Progenitor cell of endocrine pancreas (in vitro differentiated cells): ENCODE measurements around the gene OTOGL. TPM values are rescaled to one million over a fixed set of nuclear protein-coding genes. Genes with fewer than 3 reads are reported as not detected.

Experiments used
- DNase-seq: peaks from one replicate; pipeline ENCODE4 v3.0.0; 2021; ENCODE audit warnings: low spot score; ENCODE audit not compliant: unreplicated experiment
- H3K27ac Mint-ChIP-seq: 2 replicates; pipeline ENCODE4 v1.8.0; 2021; ENCODE audit warnings: mild to moderate bottlenecking, moderate library complexity, mixed read lengths
- H3K27me3 Mint-ChIP-seq: 2 replicates; pipeline ENCODE4 v1.8.0; 2021; ENCODE audit warnings: mixed read lengths
- H3K36me3 Mint-ChIP-seq: 2 replicates; pipeline ENCODE4 v1.8.0; 2022; ENCODE audit warnings: mixed read lengths; ENCODE audit not compliant: insufficient read depth
- H3K4me1 Mint-ChIP-seq: 2 replicates; pipeline ENCODE4 v1.8.0; 2021; ENCODE audit warnings: low read depth, mixed read lengths
- H3K4me3 Mint-ChIP-seq: 2 replicates; pipeline ENCODE4 v1.8.0; 2021; ENCODE audit warnings: low read depth, mild to moderate bottlenecking, moderate library complexity, mixed read lengths
- H3K9me3 Mint-ChIP-seq: 2 replicates; pipeline ENCODE4 v1.8.0; 2021; ENCODE audit warnings: low read depth, mixed read lengths
- total RNA-seq: library from RNA; stranded (reverse); gene quantifications from 2 replicates; pipeline ENCODE4 v1.2.1, GENCODE V29; 2021
- TF ChIP-seq, protein P1 (sequence below): fragments of 200-600 bp; sonication (generic); IDR thresholded peaks from one replicate; pipeline ENCODE4 v1.5.0; 2021; ENCODE audit warnings: antibody characterized with exemption, mild to moderate bottlenecking; ENCODE audit not compliant: unreplicated experiment

OTOGL gene
- total RNA-seq, 1 donor from 2014 or later, result 0.31 TPM

DNA sequence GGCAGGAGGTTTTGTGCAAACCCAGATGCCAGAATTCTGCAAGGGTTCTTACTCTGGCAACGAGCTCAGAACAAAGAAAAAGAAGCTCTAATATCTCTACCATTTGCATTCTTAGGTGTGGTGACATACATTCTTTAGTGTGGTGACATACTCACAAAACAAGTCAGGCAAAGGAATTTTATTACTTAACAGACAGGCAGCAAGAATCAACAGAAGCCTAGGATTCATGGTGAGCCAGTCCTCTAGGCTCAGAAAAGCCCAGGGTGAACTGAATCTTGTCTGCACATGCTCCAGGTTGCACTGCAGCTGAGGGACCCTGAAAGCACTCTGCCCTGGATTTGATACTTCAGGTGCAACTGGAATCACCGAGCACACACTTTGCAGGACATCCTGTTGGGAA is 222.3 kb downstream of the OTOGL start:
- TF ChIP-seq, protein P1, sequence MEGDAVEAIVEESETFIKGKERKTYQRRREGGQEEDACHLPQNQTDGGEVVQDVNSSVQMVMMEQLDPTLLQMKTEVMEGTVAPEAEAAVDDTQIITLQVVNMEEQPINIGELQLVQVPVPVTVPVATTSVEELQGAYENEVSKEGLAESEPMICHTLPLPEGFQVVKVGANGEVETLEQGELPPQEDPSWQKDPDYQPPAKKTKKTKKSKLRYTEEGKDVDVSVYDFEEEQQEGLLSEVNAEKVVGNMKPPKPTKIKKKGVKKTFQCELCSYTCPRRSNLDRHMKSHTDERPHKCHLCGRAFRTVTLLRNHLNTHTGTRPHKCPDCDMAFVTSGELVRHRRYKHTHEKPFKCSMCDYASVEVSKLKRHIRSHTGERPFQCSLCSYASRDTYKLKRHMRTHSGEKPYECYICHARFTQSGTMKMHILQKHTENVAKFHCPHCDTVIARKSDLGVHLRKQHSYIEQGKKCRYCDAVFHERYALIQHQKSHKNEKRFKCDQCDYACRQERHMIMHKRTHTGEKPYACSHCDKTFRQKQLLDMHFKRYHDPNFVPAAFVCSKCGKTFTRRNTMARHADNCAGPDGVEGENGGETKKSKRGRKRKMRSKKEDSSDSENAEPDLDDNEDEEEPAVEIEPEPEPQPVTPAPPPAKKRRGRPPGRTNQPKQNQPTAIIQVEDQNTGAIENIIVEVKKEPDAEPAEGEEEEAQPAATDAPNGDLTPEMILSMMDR, result no peak
- no peaks in the 10 kb centered on the region for H3K36me3 Mint-ChIP-seq
- H3K27ac Mint-ChIP-seq, result no peak overlapping the region
- no peak for DNase-seq
- H3K4me1 Mint-ChIP-seq, result peaks cover 5% of the 10 kb centered on the region
- no peaks in the 10 kb centered on the region for H3K9me3 Mint-ChIP-seq
- H3K27me3 Mint-ChIP-seq, result no peaks in the 10 kb centered on the region
- no peak overlapping the region for H3K4me3 Mint-ChIP-seq

DNA sequence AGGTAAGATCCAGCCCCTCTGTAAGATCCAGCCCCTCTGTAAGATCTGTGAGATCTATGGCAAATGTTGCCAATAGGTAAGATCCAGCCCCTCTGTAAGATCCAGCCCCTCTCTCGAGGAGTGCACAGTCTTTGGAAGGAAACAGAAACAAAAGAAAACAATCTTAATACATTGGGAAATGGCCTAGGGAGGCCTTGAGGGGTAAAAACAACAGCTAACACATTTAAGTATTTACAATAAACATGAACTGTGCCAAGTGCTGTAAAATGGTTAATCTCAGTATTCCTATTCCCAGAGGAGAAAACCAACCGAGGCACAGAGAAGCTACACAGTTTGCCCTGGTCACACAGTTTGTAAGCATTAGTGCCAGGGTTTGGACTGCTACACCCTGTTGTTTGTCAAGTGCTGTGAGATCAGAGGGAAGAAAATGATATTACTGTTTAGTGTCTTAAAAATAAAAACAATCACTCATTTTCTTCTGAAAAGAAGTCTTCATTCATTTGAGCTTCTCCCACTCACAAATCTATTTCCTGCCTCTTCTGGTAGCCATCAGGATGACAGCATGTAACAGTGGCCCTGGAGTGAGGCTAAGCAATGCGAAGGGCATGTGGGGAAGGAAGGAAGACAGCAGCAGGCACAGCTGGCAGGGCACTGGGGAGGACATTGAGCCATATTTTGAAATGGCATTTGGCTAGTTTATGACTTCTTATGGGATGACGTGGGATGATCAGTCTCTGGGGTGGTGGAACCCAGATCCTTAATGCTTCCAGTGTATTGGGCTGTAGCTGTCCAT is 226.0 kb downstream of the OTOGL start:
- Mint-ChIP-seq H3K27me3 (no peaks in the 10 kb centered on the region), H3K27ac (no peak overlapping the region), H3K4me3 (no peak overlapping the region), H3K4me1 (peaks cover 5% of the 10 kb centered on the region), H3K9me3 (no peaks in the 10 kb centered on the region), H3K36me3 (no peaks in the 10 kb centered on the region)
- TF ChIP-seq, protein P1, result no peak
- no peak for DNase-seq

DNA sequence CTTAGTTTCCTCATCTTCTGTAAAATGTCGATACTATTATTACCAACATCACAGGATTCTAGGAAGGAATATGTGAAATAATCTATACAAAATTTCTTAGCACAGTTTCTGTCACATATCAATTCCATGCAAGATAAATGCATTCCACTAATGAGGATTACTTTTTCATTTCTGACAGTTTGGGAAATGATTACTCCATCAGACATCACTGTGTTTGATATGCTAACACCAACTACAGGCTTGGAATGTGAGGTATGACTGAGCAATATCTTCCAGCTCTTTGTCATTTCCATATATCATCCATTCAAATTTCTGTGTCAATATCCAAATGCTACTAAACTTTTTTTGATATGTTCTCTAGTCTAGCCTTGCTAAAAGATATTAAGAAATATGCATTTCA is 233.5 kb downstream of the OTOGL start:
- no peak for DNase-seq
- Mint-ChIP-seq H3K4me3 (no peak overlapping the region), H3K27ac (no peak overlapping the region), H3K27me3 (no peaks in the 10 kb centered on the region), H3K9me3 (no peaks in the 10 kb centered on the region), H3K4me1 (no peaks in the 10 kb centered on the region), H3K36me3 (no peaks in the 10 kb centered on the region)
- TF ChIP-seq, protein P1, result no peak

DNA sequence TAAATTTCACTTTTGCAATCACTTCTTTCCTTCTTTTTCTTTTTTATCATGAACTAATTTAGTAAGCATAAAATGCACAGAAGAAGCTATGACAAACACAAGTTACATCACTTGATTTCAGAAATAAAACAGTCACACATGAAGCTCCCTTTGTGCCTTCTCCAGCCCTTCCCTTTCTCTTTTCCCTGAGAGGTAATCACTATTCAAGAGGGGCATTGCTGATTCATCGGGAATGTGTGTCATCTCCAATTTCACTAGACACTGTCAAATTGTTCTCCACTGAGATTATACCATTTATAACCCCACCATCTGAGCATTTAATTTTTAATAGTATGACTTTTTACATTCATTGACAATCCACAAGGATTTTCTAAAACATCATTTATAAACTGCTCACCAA is 253.1 kb downstream of the OTOGL start:
- TF ChIP-seq, protein P1, result no peak
- H3K27ac Mint-ChIP-seq, result no peak overlapping the region
- no peaks in the 10 kb centered on the region for H3K9me3 Mint-ChIP-seq
- no peaks in the 10 kb centered on the region for H3K27me3 Mint-ChIP-seq
- no peak for DNase-seq
- H3K4me3 Mint-ChIP-seq, result no peak overlapping the region
- H3K4me1 Mint-ChIP-seq, result peaks cover 3% of the 10 kb centered on the region
- no peaks in the 10 kb centered on the region for H3K36me3 Mint-ChIP-seq

DNA sequence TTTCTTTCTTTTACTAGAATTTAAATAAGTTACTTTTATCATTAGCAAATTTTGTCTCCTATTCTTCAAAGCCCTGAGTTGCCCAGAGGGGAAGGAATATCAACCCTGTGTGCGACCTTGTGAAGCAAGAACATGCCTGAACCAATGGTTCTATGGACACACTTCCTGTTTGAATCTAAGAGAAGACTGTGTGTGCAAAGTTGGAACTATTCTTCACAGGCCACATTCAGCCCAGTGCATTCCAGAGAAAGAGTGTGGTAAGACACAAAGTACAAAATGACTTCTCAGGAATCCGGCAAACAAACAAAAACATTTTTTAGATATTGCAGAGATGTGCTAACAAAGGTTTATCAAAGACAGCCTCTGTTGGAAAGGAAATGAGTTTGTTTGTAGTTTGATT is 253.9 kb downstream of the OTOGL start:
- TF ChIP-seq, protein P1, result no peak
- Mint-ChIP-seq H3K27me3 (no peaks in the 10 kb centered on the region), H3K27ac (no peak overlapping the region), H3K36me3 (no peaks in the 10 kb centered on the region), H3K9me3 (no peaks in the 10 kb centered on the region), H3K4me1 (peaks cover 3% of the 10 kb centered on the region), H3K4me3 (no peak overlapping the region)
- DNase-seq, result no peak
